GM21526 (cell line): ENCODE data around the gene EIF2D.
"Not testable (repeated sequence)": the region's sequence is repeated elsewhere in the genome, so short reads cannot be mapped to it uniquely, and the experiment has no call there.

Source experiments
- ATAC-seq: cut with Tn5 transposase; IDR thresholded peaks from one replicate; pipeline ENCODE4 v1.9.1; 2021; ENCODE audit warnings: moderate library complexity; ENCODE audit not compliant: unreplicated experiment, low FRiP score

The EIF2D gene

GRCh38 chr1:206589206-206589605, 23.1 kb downstream of the EIF2D start:
- ATAC-seq, result no peak

GRCh38 chr1:206588492-206588891, 23.8 kb downstream of the EIF2D start:
- ATAC-seq, result no peak

- ATAC-seq, result no peak
Observed at GRCh38 chr1:206587904-206588303, 24.4 kb downstream of the EIF2D start.

- ATAC-seq, result no peak
Observed at GRCh38 chr1:206586501-206587445, 25.5 kb downstream of the EIF2D start.

- ATAC-seq, result no peak
Observed at GRCh38 chr1:206584683-206585082, 27.6 kb downstream of the EIF2D start.

GRCh38 chr1:206583707-206584648, 28.3 kb downstream of the EIF2D start:
- no peak for ATAC-seq

GRCh38 chr1:206582971-206583706, 29.1 kb downstream of the EIF2D start:
- ATAC-seq, result no peak

GRCh38 chr1:206582537-206582936, 29.7 kb downstream of the EIF2D start:
- ATAC-seq, result no peak

- no peak for ATAC-seq
Observed at GRCh38 chr1:206581571-206581981, 30.7 kb downstream of the EIF2D start.

GRCh38 chr1:206581114-206581497, 31.2 kb downstream of the EIF2D start:
- not testable (repeated sequence) for ATAC-seq

GRCh38 chr1:206580438-206581113, 31.7 kb downstream of the EIF2D start:
- ATAC-seq, result peak; percentile 20

GRCh38 chr1:206579747-206580437, 32.4 kb downstream of the EIF2D start:
- peak; percentile 70 for ATAC-seq

GRCh38 chr1:206578978-206579374, 33.3 kb downstream of the EIF2D start:
- no peak for ATAC-seq

- ATAC-seq, result no peak
Observed at GRCh38 chr1:206578068-206578977, 33.9 kb downstream of the EIF2D start.

- ATAC-seq, result no peak
Observed at GRCh38 chr1:206577626-206578025, 34.6 kb downstream of the EIF2D start.

GRCh38 chr1:206575894-206576737, 36.1 kb downstream of the EIF2D start:
- ATAC-seq, result no peak

- ATAC-seq, result peak; percentile 38
Observed at GRCh38 chr1:206575165-206575893, 36.9 kb downstream of the EIF2D start.
